K562 (cell line): Measurements from ENCODE around the gene KBTBD13. TPM values are rescaled to one million over a fixed set of nuclear protein-coding genes. Genes with fewer than 3 reads are reported as not detected.

Source experiments
- CEBPB ChIP-seq: fragments of 450-650 bp; IDR thresholded peaks from 2 replicates; pipeline ENCODE4 v1.6.1; 2016; ENCODE audit warnings: missing genetic modification characterization, missing compliant biosample characterization
- GTF2B ChIP-seq: IDR thresholded peaks from 2 replicates; pipeline ENCODE4 v1.6.1; 2011; ENCODE audit not compliant: insufficient read length; ENCODE audit errors: extremely low read depth
- HDAC1 ChIP-seq, 2 experiments: fragments of 450-650 bp; IDR thresholded peaks; 2 replicates each; pipeline ENCODE4 v1.6.1; 2016 to 2017; ENCODE audit warnings: inconsistent platforms in 1 of 2, mild to moderate bottlenecking in 1 of 2, moderate library complexity in 1 of 2
- HNRNPH1 ChIP-seq: fragments of 200-400 bp; formaldehyde crosslinking; optimal IDR thresholded peaks from 2 replicates; pipeline ENCODE3; 2017; ENCODE audit warnings: low read depth, mild to moderate bottlenecking, low read length, moderate library complexity
- MIER1 ChIP-seq: fragments of 450-650 bp; IDR thresholded peaks from 2 replicates; pipeline ENCODE4 v1.6.1; 2016; ENCODE audit warnings: antibody characterized with exemption, mild to moderate bottlenecking, low read depth
- MLLT1 ChIP-seq, 2 experiments: fragments of 450-650 bp; IDR thresholded peaks; 2 replicates each; pipeline ENCODE4 v1.6.1; 2016
- PRDM10 ChIP-seq: fragments of 450-650 bp; IDR thresholded peaks from 2 replicates; pipeline ENCODE4 v1.6.1; 2018; ENCODE audit not compliant: partially characterized antibody
- RBM34 ChIP-seq: fragments of 200-400 bp; formaldehyde crosslinking; IDR thresholded peaks from 2 replicates; pipeline ENCODE4 v1.6.1; 2018; ENCODE audit warnings: low read length, borderline replicate concordance; ENCODE audit not compliant: insufficient read depth
- SLC30A9 ChIP-seq: fragments of 250-450 bp; sonication (Bioruptor Pico); IDR thresholded peaks from 2 replicates; pipeline ENCODE4 v1.8.0; 2022; ENCODE audit warnings: mild to moderate bottlenecking, moderate library complexity
- SMAD3 ChIP-seq: fragments of 450-650 bp; formaldehyde crosslinking; conservative IDR thresholded peaks from 2 replicates; pipeline ENCODE4 v1.4.0; 2020; ENCODE audit warnings: mild to moderate bottlenecking
- SP1 ChIP-seq: sonication (generic); formaldehyde crosslinking; IDR thresholded peaks from 2 replicates; pipeline ENCODE4 v1.8.1; 2022; ENCODE audit warnings: mild to moderate bottlenecking, missing genetic modification reagents
- TFE3 ChIP-seq: fragments of 450-650 bp; formaldehyde crosslinking; IDR thresholded peaks from 2 replicates; pipeline ENCODE4 v1.4.0; 2020; ENCODE audit warnings: mild to moderate bottlenecking, mixed read lengths
- ZBTB17 ChIP-seq: fragments of 450-650 bp; formaldehyde crosslinking; IDR thresholded peaks from 2 replicates; pipeline ENCODE4 v1.4.0; 2020; ENCODE audit warnings: mild to moderate bottlenecking
- ZNF232 ChIP-seq: sonication (generic); formaldehyde crosslinking; IDR thresholded peaks from 2 replicates; pipeline ENCODE4 v1.8.0; 2022; ENCODE audit warnings: mild to moderate bottlenecking, missing genetic modification reagents
- ZNF316 ChIP-seq: fragments of 450-650 bp; IDR thresholded peaks from 2 replicates; pipeline ENCODE4 v1.6.1; 2016
- ZNF324 ChIP-seq: fragments of 250-450 bp; sonication (Bioruptor Pico); IDR thresholded peaks from 2 replicates; pipeline ENCODE4 v1.4.0; 2020; ENCODE audit warnings: mild to moderate bottlenecking
- ZNF699 ChIP-seq: fragments of 250-450 bp; sonication (Bioruptor Pico); IDR thresholded peaks from 2 replicates; pipeline ENCODE4 v1.8.0; 2021; ENCODE audit warnings: mild to moderate bottlenecking, moderate library complexity; ENCODE audit not compliant: insufficient replicate concordance
- polyA plus RNA-seq, 8 experiments: library from polyadenylated mRNA; depleted of rRNA in 4 of 8; stranded (reverse) in 5 of 8; unstranded in 3 of 8; fragments of >200 nt; fragmentation: Nextera tagmentation in 2 of 8; fragmentation: Illumina TruSeq in 1 of 8; extraction: Ambion mirVana in 2 of 8; extraction: Trizol in 1 of 8; gene quantifications; 2 replicates each; pipeline versions ENCODE4 v1.2.1 to v1.2.3, GENCODE V29; 2011 to 2014; ENCODE audit warnings: inconsistent platforms in 1 of 8, missing spikeins in 1 of 8
- total RNA-seq, 7 experiments: library from RNA; depleted of rRNA in 6 of 7; stranded (reverse); fragments of >200 nt in 6 of 7; fragmentation: Illumina TruSeq in 2 of 7; extraction: Trizol in 2 of 7; gene quantifications; 2 replicates each; pipeline versions ENCODE4 v1.2.1 to v1.2.3, GENCODE V29; 2011 to 2021; ENCODE audit warnings: low replicate concordance in 1 of 7
- TF ChIP-seq, protein P1 (sequence below): sonication (generic); formaldehyde crosslinking; IDR thresholded peaks from 2 replicates; pipeline ENCODE4 v1.8.1; 2023; ENCODE audit warnings: mild to moderate bottlenecking, missing genetic modification reagents

KBTBD13 gene
- total and polyA plus RNA-seq, 9 of the 15 experiments (the other 6 are each of a cell fraction or from before 2014, with no cell fraction given), result 0.07 to 0.13 (median 0.10) TPM; not detected in 3

GRCh38 chr15:65028921-65029735, 47.4 kb upstream of the KBTBD13 start, which contains the start of gene MTFMT (continued):
- TF ChIP-seq PRDM10 (no peak), SLC30A9 (CRISPR knock-in tag) (no peak), MIER1 (no peak), RBM34 (no peak), MLLT1 (IDR thresholded peaks at IDR 0.05) (no peak), HDAC1 (IDR thresholded peaks at IDR 0.05) (0 out of 4 replicates have a peak, but pooled peaks of 1 of the 2 experiments have one; percentile 56), ZNF699 (CRISPR knock-in tag) (no peak), ZNF232 (no peak), ZNF324 (CRISPR knock-in tag) (no peak), GTF2B (no peak), ZNF316 (no peak), SP1 (CRISPR knock-in tag) (no peak; the same call in 1 of the 2 replicates), CEBPB (no peak), ZBTB17 (CRISPR knock-in tag) (no peak), SMAD3 (CRISPR knock-in tag) (no peak), HNRNPH1 (no peak), TFE3 (no peak)
- TF ChIP-seq, protein P1, sequence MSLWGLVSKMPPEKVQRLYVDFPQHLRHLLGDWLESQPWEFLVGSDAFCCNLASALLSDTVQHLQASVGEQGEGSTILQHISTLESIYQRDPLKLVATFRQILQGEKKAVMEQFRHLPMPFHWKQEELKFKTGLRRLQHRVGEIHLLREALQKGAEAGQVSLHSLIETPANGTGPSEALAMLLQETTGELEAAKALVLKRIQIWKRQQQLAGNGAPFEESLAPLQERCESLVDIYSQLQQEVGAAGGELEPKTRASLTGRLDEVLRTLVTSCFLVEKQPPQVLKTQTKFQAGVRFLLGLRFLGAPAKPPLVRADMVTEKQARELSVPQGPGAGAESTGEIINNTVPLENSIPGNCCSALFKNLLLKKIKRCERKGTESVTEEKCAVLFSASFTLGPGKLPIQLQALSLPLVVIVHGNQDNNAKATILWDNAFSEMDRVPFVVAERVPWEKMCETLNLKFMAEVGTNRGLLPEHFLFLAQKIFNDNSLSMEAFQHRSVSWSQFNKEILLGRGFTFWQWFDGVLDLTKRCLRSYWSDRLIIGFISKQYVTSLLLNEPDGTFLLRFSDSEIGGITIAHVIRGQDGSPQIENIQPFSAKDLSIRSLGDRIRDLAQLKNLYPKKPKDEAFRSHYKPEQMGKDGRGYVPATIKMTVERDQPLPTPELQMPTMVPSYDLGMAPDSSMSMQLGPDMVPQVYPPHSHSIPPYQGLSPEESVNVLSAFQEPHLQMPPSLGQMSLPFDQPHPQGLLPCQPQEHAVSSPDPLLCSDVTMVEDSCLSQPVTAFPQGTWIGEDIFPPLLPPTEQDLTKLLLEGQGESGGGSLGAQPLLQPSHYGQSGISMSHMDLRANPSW (CRISPR knock-in tag), result no peak
